GM12892 (cell line): ENCODE results near the gene VWC2.

Source experiments
- DNase-seq: peaks from one replicate; pipeline ENCODE4 v3.0.0; 2011; ENCODE audit not compliant: insufficient read length
- FAIRE-seq: peaks from 2 replicates; lab custom pipeline; 2011; peaks lifted over from hg19 to GRCh38; lab: Jason Lieb, UNC
- POLR2A ChIP-seq: IDR thresholded peaks from 2 replicates; pipeline ENCODE4 v1.6.1; 2011; ENCODE audit warnings: low read depth, low read length, control low read depth
- POLR2AphosphoS5 ChIP-seq: IDR thresholded peaks from 2 replicates; pipeline ENCODE4 v1.6.1; 2011; ENCODE audit warnings: low read depth, low read length, control low read depth
- TAF1 ChIP-seq: IDR thresholded peaks from 2 replicates; pipeline ENCODE4 v1.6.1; 2011; ENCODE audit warnings: low read depth, mild to moderate bottlenecking, control low read depth, low read length, borderline replicate concordance

Gene VWC2

DNA sequence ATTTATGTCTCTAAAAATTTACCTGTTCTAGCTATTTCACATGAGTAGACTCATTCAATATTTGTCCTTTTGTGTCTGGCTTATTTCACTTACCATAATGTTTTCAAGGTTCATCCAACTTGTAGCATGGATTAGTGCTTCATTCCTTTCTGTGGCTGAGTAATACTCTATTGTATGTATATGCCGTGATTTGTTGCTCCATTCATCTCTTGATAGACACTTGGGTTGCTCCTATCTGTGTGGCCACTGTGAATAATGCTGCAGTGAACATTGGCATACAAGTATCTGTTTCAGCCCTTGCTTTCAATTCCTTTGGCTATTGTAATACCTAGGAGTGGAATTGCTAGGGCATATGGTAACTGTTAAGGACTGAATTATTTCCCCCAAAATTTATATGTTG, 86.9 kb downstream of the VWC2 start:
- TF ChIP-seq POLR2AphosphoS5 (no peak), TAF1 (no peak), POLR2A (no peak)
- FAIRE-seq (no peak), DNase-seq (no peak)

DNA sequence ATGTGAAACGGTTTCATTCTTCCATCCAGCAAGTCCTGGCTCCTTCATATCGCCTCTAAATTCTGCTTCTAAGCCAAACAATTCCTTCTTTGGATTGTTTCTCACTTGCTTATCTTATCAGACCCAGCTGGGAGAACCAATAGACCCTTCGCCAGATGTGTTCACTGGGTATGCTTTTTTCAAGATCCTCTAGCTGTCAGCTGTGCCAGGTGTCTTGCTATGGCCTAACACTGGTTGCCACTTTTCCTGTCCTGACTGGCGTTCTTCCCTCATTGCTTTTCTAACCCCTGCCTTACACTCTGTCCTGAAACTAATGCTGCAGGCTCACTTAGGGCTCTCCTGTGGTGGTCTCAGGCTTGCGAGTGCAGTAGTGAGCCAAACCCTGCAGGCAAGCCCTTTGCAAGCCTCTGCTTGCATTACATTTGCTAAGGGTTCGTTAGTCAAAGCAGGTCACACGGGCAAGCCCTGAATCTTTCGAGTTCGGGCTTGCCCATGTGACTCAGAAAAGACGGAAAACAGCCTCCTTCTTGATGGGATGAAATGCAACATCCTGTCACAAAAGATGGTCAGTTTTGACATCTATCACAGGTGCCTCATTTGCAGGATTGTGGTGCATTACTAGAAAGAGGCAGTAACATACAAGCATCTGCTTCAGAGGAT, 92.8 kb downstream of the VWC2 start:
- DNase-seq (no peak), FAIRE-seq (no peak)
- TF ChIP-seq POLR2A (no peak), POLR2AphosphoS5 (no peak), TAF1 (no peak)

DNA sequence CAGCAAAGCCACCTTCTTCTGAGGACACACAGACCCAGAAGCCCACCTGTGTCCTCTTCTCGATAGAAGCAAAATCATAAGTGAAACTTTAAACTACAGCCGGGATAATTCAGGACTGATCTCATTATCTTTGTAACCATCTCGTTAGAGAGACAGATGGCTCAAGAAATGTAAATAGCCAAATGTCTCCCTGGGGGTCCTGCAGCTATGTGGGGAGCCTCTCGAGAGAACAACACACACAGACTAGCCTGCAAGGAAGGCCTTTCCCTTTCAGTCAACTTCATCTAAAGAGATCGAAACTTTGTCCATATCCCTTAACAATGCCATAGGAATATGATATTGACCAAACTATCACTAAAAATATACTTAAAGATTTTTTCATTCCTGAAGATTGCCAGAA, 93.5 kb downstream of the VWC2 start:
- no peak for DNase-seq
- TF ChIP-seq POLR2A (no peak), POLR2AphosphoS5 (no peak), TAF1 (no peak)
- FAIRE-seq, result no peak

DNA sequence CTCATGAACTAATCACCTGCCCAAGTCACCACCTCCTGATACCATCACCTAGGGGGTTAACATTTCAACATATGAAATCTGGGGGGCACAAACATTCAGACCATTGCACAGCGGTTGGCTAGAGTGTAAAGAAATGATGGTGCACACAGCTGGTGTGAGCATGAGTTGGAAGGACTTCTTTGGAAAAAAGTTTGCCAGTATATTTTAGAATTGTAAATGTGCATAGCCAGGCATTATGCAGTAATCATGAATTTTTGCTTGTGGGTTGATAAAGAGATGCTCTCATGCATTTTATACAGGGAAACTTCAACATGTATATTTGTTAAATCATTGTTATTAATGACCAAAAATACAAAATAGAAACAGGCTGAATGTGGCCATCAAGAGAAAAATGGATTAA, 100.0 kb downstream of the VWC2 start:
- TF ChIP-seq TAF1, result no peak
- TF ChIP-seq POLR2A, result no peak
- no peak for TF ChIP-seq POLR2AphosphoS5
- no peak for DNase-seq
- FAIRE-seq, result no peak

DNA sequence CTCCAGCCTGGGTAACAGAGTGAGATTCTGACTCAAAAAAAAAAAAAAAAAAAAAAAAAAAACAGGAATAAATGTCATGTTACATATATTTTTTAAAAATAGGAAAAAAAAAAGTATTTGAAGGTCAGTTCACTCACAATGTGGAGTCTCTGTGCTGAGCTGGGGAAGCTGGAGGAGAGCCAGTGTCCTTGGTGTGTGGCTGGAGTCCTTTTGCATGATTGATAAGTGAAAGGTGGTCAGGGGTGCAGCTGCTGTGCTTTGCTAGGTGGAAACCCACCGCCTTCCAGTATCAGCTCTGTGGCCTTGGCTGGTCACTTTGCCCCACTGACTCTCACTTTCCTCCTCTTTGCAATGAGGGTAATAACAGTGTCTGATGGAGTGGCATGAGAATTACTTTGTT, 101.9 kb downstream of the VWC2 start:
- no peak for TF ChIP-seq POLR2A
- TF ChIP-seq TAF1, result no peak
- no peak for TF ChIP-seq POLR2AphosphoS5
- FAIRE-seq, result no peak
- no peak for DNase-seq

DNA sequence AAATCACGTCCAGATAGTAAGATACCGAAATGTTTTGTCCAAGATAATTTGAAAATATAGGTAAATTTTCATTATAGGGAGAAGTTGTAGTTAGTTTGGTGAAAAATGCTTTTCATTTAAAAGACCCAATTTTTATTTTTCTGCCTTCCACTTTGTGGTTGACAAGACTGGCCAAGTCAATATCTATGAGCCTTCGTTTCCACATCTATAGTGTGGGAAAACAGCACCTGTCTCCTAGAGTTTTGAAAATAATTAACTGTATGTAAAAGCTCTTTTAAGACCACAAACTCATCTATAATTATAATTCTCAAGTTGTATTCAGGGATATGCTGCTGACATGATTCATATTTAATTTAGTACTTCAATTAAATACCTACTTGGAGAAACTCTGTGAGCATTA, 102.8 kb downstream of the VWC2 start:
- TF ChIP-seq POLR2AphosphoS5 (no peak), POLR2A (no peak), TAF1 (no peak)
- DNase-seq (no peak), FAIRE-seq (no peak)

DNA sequence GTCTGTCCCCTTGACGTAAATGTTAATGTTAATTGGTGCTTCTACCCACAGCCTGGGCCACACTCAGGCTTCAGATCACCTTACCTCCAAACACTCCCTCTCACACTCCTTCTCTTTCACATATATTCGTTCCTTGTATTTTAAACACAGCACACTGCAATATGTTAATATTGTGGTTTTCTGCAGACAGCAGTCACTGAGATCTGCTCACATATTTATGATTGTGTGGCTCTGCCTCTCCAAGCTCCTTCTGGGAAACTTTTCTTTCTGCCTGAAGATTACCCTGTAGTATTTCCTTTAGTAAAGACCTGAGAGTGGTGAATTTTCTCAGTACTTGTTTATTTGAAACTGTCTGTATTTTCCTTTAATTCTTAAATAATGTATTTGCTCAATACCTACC, 104.7 kb downstream of the VWC2 start:
- no peak for DNase-seq
- TF ChIP-seq POLR2AphosphoS5, result no peak
- no peak for TF ChIP-seq TAF1
- no peak for TF ChIP-seq POLR2A
- no peak for FAIRE-seq

DNA sequence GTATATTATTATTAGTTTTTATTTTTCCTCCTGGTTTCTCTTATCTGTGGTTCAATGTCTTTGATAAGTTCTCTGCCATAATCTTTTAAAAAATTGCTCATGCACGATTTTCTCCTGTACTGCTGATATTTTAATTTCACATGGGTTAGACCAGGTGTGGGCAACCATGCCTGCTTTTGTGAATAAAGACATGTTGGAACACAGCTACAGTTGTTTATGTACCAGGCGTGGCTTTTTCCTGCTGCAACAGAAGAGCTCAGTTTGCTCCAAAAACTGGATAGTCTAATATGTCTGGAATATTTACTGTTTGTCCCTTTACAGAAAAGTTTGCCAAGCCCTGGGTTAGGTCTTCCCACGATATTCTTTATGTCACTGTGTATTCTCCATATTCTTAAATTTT, 105.2 kb downstream of the VWC2 start:
- TF ChIP-seq POLR2A (no peak), POLR2AphosphoS5 (no peak), TAF1 (no peak)
- FAIRE-seq, result no peak
- no peak for DNase-seq

DNA sequence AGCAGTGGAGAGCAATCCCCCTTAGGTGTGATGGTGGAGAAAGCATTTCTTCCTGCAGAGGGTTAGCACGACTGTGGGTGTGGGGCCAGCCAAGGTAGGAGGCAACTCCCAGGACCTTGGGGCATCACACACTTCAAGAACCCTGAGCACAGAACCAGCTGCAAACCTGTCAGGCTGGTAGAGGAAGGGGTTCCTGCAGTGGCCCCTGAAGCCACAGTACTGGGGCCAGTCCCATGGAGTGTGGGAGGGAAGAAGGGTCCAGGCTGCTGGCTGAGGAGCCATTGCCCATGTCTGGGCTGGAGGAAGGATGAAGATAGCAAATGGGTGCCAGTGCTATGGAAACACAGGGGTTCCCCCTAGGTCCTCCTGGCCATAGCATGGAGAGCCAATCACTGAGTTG, 110.5 kb downstream of the VWC2 start:
- TF ChIP-seq TAF1, result no peak
- no peak for TF ChIP-seq POLR2A
- no peak for TF ChIP-seq POLR2AphosphoS5
- no peak for FAIRE-seq
- DNase-seq, result no peak

DNA sequence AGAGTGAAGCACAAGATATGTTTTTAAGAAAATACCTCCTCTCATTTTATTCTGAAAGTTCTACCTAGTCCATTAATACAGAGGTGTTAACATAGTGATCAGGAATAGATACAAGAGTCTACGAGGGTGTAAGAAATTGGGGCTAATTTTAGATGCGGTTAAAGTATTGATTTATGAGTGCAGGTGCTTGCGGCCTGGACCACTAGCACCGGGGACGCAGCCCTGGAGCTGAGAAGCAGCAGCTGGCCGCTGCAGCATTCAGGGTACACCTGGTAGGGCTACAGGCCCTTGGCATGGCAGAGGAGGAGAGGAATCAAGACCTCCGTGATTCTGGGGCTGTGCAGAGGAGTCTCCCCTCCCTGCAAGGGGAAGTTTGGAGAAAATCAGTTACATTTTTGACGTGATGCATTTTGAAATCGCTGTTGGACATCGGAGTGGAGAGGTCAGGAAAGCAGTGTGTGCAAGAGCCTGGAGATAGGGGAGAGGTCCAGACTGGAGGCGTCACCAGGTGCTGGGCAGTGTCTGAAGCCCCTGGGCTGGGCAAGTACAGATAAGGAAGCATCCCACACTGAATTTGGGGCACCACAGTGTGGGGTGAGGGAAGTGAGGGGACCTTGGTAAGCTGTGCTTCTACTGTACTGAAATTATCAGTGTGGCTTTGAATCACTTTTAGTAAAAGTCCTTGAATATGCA, 112.3 kb downstream of the VWC2 start:
- DNase-seq, result no peak
- TF ChIP-seq TAF1 (no peak), POLR2A (no peak), POLR2AphosphoS5 (no peak)
- peak; percentile 21 for FAIRE-seq

DNA sequence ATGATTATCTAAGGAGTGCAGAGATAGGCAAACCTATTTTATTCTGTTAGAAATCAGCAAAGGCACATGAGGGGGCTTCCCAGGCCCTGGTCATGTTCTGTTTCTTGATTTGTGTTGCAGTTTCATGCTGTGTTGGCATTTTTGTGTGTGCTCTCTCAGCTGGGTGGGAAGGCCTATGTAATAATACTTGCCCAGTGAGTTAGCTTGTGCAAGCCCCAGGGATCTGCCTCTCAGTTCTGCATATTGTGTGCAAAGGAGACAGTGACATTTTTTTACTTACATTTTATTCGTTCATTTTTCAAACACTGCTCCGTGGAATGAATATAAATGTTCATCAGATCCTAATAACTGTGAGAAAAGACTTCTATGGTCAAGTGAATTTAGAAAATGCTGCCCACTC, 119.0 kb downstream of the VWC2 start:
- TF ChIP-seq POLR2AphosphoS5 (no peak), POLR2A (no peak), TAF1 (no peak)
- DNase-seq (no peak), FAIRE-seq (no peak)

DNA sequence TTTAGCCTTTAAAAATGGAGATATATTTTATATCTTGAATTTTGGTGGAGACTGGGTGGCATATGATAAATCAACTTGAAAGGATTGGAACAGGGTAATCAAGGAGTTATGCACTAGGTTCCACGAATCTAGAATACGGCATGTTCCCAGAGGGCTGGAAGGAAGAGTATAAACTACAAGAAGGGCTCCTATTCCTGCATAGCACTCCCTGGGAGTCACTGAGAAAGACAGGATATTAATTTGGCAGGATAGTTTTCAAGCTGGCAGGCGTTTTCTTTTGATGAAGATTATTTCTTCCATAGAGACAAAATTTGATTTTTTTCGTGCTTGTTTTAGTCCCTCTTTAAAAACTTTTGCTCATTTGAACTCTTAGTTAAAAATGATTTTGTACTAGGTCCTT, 119.7 kb downstream of the VWC2 start:
- FAIRE-seq, result no peak
- TF ChIP-seq POLR2A (no peak), TAF1 (no peak), POLR2AphosphoS5 (no peak)

DNA sequence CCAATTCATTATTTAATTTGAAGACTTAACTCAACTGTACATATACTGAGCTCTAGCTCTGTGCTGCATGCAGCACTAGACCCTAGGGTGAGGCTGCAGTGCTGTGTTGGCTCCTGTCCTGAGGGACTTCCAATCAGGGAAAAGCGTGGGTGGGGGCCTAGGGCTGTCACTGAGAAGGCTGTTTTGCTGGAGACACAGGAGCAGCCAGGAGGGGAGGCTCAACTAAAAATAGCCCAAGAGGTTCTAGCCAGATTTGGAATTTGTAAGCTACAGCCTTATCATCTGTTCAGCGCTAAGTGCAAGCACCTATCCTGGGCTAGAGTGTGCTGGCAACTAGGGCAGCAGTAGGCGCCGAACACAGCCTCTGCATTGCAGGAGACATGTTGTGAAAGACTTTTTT, 121.1 kb downstream of the VWC2 start:
- no peak for TF ChIP-seq TAF1
- FAIRE-seq, result no peak
- no peak for DNase-seq

More for the DNA sequence above, 119.7 kb downstream of the VWC2 start:
- DNase-seq, result no peak
